ENCODE data around the gene SHC3. TPM values are rescaled to one million over a fixed set of nuclear protein-coding genes. Genes with fewer than 3 reads are reported as not detected.

SHC3 gene
- total RNA-seq, 3 donors from 2014 or later: 0.03 TPM

DNA sequence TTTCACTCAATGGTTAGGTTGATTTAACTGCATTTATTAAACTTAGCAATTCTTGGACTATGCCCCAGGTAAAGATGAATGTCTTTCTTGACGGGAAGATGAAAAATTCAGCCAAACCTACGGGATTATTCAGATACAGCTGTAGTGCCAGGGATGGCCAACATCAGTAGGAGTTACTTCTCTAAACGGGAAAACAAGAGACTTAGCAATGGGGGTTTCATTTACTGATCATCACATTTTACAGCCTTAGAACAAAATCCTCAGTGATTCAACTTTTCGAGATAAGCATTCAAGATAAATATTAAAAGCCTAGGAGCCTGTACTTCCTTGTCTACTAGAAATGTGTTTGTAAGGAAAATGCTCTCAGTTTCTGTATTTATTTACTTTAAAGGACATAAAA is 141.3 kb downstream of the SHC3 start:
- Mint-ChIP-seq H3K4me1 (ENCODE audit: low read depth) (no peaks in the 10 kb centered on the region), H3K9me3 (no peaks in the 10 kb centered on the region), H3K4me3 (no peak overlapping the region), H3K27me3 (ENCODE audit: low read depth) (peaks cover 23% of the 10 kb centered on the region), H3K36me3 (ENCODE audit: insufficient read depth) (no peaks in the 10 kb centered on the region)
- DNase-seq: no peak
- no peak for ATAC-seq

DNA sequence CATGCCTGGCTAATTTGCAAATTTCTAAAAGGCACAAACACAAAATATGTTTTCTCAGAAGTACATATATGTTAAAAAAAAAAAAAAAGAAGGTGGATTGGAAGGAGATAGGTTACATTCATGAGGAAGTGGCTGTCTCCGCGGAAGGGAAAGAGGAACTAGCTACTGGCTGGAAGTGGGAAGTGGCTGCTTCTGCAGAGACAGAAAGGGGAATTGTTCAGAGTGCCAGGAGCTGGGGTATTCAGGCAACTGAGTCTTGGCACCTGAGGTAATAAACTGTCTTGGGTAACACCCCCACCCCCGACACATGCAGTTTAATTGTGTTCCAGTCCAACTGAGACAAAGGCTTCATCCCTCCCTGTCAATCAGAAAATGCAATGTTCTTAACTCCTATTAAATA is 141.7 kb downstream of the SHC3 start:
- DNase-seq (no peak), ATAC-seq (no peak)
- Mint-ChIP-seq H3K9me3 (no peaks in the 10 kb centered on the region), H3K4me3 (no peak overlapping the region), H3K4me1 (ENCODE audit: low read depth) (no peaks in the 10 kb centered on the region), H3K36me3 (ENCODE audit: insufficient read depth) (no peaks in the 10 kb centered on the region), H3K27me3 (ENCODE audit: low read depth) (peaks cover 25% of the 10 kb centered on the region)

DNA sequence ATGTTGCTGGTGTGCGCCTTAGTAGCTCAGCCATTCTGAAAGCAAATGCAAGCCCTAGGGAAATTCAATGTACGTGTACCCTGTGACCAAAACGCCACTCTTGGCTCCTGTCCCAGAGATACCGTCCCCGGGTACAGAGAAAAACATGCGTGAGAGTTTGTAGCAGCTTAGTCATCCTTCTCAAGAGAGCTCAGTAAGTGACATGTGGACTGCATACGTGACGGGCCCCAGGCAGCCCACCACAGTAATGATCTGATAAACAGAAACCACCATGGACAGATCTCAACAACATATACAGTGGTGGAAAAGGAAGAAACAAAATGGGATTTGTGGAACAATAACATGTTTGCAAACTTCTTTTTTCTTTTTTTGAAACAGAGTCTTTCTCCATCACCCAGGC is 142.2 kb downstream of the SHC3 start:
- no peaks in the 10 kb centered on the region for H3K4me1 Mint-ChIP-seq (ENCODE audit: low read depth)

DNA sequence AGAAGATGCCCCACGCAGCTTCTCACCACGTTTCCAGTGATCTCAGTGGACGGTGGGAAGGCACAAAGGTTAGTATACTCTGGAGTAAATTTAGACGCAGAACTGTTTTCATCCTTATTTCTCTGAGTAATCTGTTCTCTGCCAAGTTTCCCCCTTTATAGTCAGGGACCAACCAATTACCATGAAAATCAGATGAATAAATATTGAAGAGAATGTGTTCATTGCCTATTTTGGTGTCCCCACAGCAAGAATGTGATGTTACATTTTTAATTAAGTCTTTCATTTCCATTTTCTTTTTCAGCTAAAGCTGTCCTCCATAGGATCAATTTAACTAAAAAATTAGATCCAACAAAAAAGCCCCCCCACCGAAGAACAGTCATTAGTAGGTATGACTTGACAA is 146.0 kb downstream of the SHC3 start:
- Mint-ChIP-seq H3K4me3 (no peak overlapping the region), H3K27me3 (ENCODE audit: low read depth) (peaks cover 35% of the 10 kb centered on the region), H3K4me1 (ENCODE audit: low read depth) (no peaks in the 10 kb centered on the region), H3K9me3 (peaks cover 26% of the 10 kb centered on the region), H3K36me3 (ENCODE audit: insufficient read depth) (no peaks in the 10 kb centered on the region)
- no peak for DNase-seq
- no peak for ATAC-seq

More for the DNA sequence above, 142.2 kb downstream of the SHC3 start:
- Mint-ChIP-seq H3K27me3 (ENCODE audit: low read depth) (peaks cover 27% of the 10 kb centered on the region), H3K4me3 (no peak overlapping the region), H3K36me3 (ENCODE audit: insufficient read depth) (no peaks in the 10 kb centered on the region), H3K9me3 (peaks cover 3% of the 10 kb centered on the region)
- DNase-seq: no peak
- ATAC-seq: no peak

DNA sequence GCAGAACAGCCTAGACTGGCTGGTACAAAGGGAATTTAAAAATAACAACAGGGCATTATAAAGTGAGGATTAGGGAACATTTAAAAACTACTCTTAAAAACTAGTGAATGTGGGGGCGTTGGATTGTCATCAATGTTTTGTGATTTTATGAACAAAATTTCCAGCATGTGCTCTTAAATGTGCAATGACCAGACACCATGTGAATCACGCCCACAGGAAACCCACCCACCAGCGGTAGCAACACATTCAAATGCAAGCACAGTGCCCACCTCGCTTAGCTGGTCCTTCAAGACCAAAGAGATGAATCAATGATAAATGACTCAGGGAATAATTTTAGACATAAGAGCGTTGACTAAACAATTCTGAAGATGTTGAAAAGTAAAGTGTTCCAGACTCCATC is 146.4 kb downstream of the SHC3 start:
- no peaks in the 10 kb centered on the region for H3K4me1 Mint-ChIP-seq (ENCODE audit: low read depth)
- no peaks in the 10 kb centered on the region for H3K36me3 Mint-ChIP-seq (ENCODE audit: insufficient read depth)
- ATAC-seq: no peak
- peaks cover 26% of the 10 kb centered on the region for H3K9me3 Mint-ChIP-seq
- H3K27me3 Mint-ChIP-seq (ENCODE audit: low read depth): peaks cover 36% of the 10 kb centered on the region
- no peak for DNase-seq
- H3K4me3 Mint-ChIP-seq: no peak overlapping the region

DNA sequence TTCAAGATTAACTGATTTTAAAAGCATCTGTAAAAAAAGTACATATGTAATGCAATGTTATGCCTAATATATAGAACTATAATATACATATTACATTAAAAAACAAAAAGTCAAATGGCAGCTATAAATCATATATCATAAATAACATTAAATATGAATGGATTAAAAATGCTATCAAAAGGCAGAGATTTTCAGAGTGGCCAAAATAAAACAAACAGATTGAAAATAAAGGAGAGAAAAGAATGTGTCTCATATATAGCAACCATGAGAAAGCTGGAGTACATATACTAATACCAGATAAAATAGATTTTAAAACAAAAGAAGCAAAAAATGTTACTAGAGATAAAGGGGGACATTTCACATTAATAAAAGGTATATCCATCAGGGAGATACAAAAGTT is 148.8 kb downstream of the SHC3 start:
- H3K4me1 Mint-ChIP-seq (ENCODE audit: low read depth): no peaks in the 10 kb centered on the region
- no peak for ATAC-seq
- H3K4me3 Mint-ChIP-seq: no peak overlapping the region
- H3K27me3 Mint-ChIP-seq (ENCODE audit: low read depth): peaks cover 33% of the 10 kb centered on the region
- peaks cover 26% of the 10 kb centered on the region for H3K9me3 Mint-ChIP-seq
- no peak for DNase-seq
- no peaks in the 10 kb centered on the region for H3K36me3 Mint-ChIP-seq (ENCODE audit: insufficient read depth)

DNA sequence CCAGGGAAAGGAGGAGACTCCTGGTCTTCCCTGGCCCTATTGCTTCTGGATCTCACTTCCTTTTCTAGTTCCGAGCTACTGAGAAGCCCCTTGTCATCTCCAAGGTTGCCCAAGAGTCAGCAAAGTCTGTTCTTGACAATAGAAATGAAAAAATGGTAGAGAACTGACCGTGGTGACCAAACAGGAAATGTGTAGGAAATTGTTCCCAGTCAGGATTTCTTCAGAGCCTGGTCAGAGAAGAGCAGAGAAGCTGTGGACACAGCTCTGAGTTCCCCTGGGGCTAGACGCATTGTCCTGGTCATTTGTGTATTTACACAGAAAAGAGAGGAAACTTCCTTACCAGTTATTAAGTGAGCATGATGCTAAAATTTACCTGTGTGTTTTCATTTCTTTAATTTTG is 151.7 kb downstream of the SHC3 start:
- Mint-ChIP-seq H3K36me3 (ENCODE audit: insufficient read depth) (no peaks in the 10 kb centered on the region), H3K9me3 (peaks cover 26% of the 10 kb centered on the region), H3K27me3 (ENCODE audit: low read depth) (peaks cover 21% of the 10 kb centered on the region), H3K4me1 (ENCODE audit: low read depth) (no peaks in the 10 kb centered on the region), H3K4me3 (no peak overlapping the region)
- DNase-seq (no peak), ATAC-seq (no peak)

DNA sequence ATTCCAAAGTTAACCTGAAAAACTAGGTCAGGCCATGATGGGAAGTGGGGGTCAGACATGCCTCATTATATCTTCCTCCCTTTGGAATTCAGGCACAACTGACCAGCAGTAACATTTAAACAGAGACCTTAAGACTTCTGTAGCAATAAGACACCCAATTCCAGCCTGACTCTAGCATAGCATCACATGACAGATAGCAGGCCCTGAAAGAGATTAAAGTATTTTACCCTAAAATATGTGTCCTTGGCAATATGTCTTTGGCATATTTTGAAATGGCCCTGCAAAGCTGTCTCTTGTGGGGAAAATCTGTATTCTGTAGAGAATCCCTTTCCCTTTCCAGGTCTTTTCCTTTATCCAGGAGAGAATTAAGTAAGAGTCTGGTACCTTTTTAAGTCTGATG is 153.1 kb downstream of the SHC3 start:
- ATAC-seq: no peak
- Mint-ChIP-seq H3K27me3 (ENCODE audit: low read depth) (peaks cover 19% of the 10 kb centered on the region), H3K36me3 (ENCODE audit: insufficient read depth) (no peaks in the 10 kb centered on the region), H3K4me1 (ENCODE audit: low read depth) (no peaks in the 10 kb centered on the region), H3K4me3 (no peak overlapping the region), H3K9me3 (peaks cover 15% of the 10 kb centered on the region)
- no peak for DNase-seq

DNA sequence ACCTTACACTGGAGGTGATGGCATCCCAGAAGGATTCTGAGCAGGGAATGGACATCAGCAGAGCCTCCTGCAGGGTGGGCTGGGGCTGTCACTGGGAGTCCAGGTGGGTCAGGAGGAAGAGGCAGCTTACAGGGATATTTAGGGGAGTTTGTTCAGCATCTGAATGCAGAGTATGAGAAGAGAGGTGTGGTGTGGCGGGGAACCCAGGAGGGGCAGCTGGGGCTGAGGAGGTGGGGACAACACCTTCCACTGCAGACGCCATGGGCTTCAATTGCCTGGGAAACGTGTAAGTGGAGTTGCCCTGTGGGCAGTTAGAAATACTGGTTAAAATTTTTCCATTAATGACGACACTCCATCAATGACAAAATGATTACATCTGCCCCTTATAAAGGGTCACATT is 153.9 kb downstream of the SHC3 start:
- DNase-seq (no peak), ATAC-seq (no peak)
- H3K4me3 Mint-ChIP-seq: no peak overlapping the region
- H3K27me3 Mint-ChIP-seq (ENCODE audit: low read depth): peaks cover 16% of the 10 kb centered on the region
- peaks cover 9% of the 10 kb centered on the region for H3K9me3 Mint-ChIP-seq
- no peaks in the 10 kb centered on the region for H3K36me3 Mint-ChIP-seq (ENCODE audit: insufficient read depth)
- no peaks in the 10 kb centered on the region for H3K4me1 Mint-ChIP-seq (ENCODE audit: low read depth)

DNA sequence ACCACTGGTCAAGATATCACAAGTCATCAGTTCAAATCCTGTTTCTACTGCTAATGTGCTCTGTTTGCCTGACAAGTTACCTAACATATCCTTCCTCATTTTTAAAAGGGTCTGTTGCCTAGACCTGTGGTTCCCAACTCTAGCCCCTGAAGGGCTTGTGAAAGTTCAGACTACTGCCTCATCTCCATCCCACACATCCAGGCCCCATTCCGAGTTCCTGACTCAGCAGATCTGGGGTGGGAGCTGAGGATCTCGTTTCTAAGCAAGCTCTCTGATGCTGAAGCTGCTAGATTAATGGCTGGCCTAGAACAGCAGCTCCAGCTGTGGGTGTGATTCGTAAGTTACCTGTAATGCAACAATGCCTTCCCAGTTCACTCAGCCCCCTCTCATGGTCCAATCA is 154.9 kb downstream of the SHC3 start:
- Mint-ChIP-seq H3K36me3 (ENCODE audit: insufficient read depth) (no peaks in the 10 kb centered on the region), H3K4me3 (no peak overlapping the region), H3K4me1 (ENCODE audit: low read depth) (no peaks in the 10 kb centered on the region), H3K27me3 (ENCODE audit: low read depth) (peaks cover 16% of the 10 kb centered on the region), H3K9me3 (no peaks in the 10 kb centered on the region)
- DNase-seq (no peak), ATAC-seq (no peak)

DNA sequence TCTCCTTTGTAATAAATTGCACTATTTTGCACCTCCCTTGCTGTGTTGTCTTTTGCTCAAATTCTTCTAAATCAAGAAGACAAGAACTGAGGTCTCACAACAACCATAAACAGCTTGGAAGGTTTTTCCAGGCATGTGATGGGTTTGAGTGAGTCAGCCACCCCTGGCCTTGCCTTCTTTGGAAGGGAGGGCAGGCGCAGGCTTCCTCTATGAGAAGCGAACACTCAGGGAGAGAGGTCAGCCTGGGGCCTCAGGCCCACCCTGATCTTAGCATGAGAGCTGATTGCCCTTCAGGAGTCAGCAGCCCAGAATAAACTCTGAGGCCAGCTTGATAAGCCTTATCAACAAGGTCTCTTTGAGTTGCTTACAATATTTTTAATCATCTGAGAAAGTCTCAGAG is 155.7 kb downstream of the SHC3 start:
- ATAC-seq (no peak), DNase-seq (no peak)
- Mint-ChIP-seq H3K9me3 (no peaks in the 10 kb centered on the region), H3K4me1 (ENCODE audit: low read depth) (no peaks in the 10 kb centered on the region), H3K4me3 (no peak overlapping the region), H3K27me3 (ENCODE audit: low read depth) (peaks cover 16% of the 10 kb centered on the region), H3K36me3 (ENCODE audit: insufficient read depth) (no peaks in the 10 kb centered on the region)

DNA sequence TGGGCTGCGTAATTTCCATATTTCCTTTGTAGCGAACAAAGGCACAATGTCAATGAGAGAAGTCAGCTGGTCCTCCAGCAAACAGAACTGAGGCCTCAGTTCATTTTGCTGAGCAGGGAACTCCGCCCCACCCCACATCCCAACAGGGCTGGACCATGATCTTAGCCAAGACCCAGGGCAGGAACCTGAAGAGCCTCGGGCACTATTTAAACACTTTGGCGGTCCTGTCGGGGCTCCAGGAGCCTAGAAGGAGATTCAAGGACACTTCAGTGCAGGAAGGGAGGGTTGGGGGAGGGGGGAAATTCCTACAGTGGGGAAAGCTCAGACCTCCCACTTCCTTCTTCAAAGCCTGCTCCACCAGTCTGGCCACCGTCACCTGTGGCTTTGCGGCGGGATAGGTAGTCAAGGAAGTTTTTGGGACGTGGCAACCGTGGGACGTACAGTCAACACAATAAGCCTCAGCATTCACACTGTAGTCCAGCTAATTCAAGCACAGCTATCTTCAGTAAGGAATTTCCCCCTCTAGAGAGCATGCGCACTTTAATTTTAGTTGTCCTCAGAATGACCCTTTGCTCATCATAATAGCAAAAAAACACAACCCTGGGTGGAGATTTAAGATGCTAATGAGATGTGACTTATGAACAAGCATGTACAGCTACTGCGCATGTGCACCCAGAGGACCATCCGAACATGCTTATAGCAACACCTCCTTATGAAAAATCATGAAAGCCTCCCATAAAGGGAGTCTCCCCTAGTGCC is 156.4 kb downstream of the SHC3 start:
- peaks cover 11% of the 10 kb centered on the region for H3K27me3 Mint-ChIP-seq (ENCODE audit: low read depth)
- no peaks in the 10 kb centered on the region for H3K9me3 Mint-ChIP-seq
- no peaks in the 10 kb centered on the region for H3K36me3 Mint-ChIP-seq (ENCODE audit: insufficient read depth)
- DNase-seq (no peak), ATAC-seq (no peak)
- no peaks in the 10 kb centered on the region for H3K4me1 Mint-ChIP-seq (ENCODE audit: low read depth)
- H3K4me3 Mint-ChIP-seq: no peak overlapping the region

DNA sequence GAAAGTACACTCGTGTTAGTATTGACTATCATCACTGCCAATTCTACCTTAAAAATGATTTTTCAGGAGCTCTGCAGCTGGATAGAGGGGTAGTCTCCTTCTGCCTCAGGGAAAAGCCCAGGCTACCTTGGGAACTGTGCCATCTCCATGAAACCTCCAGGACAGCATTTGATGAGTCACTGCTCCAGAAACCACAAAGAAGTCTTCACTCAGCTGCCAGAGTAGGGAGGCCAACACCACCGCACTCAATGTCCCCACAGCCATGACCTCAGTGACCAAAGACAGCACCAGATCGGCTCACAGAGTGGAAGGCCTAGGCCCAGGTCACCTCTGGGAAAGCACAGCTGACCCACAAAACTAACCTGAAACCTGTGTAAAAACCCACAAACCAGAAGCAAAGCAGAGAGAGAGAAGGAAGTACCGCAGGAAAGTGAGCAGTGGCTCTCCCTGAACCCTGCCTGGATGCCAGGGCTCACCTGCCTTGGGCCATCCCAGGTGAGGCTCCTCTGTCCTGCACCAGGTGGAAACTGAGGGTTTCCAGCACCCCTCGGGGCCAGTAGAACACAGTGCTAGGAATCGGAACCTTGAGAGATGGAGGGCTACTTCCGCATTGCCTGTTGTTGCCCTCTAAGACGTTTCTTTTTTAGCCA is 157.3 kb downstream of the SHC3 start:
- H3K9me3 Mint-ChIP-seq: no peaks in the 10 kb centered on the region
- H3K36me3 Mint-ChIP-seq (ENCODE audit: insufficient read depth): no peaks in the 10 kb centered on the region
- DNase-seq: no peak
- no peak for ATAC-seq
- no peak overlapping the region for H3K4me3 Mint-ChIP-seq
- H3K27me3 Mint-ChIP-seq (ENCODE audit: low read depth): peaks cover 5% of the 10 kb centered on the region
- H3K4me1 Mint-ChIP-seq (ENCODE audit: low read depth): no peaks in the 10 kb centered on the region

DNA sequence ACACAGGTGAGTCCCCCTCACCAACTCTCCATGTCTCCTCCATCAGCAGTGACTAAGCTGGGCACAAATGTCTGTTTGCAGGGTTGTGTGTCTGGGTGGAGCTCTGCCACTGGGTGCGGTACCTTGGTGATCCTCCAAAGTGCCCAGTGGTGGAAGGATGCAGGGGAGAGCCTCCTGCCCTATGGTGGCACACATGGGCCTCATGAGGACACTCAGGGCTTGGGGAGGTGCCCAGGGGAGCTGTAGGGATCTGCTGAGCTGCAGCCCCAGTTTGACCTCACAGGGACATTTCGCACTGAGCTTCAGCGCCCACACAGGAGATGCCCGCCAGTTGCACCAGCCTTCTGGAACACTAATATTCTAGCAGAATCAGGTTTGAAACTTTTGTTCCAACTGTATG is 157.9 kb downstream of the SHC3 start:
- H3K9me3 Mint-ChIP-seq: no peaks in the 10 kb centered on the region
- H3K36me3 Mint-ChIP-seq (ENCODE audit: insufficient read depth): no peaks in the 10 kb centered on the region
- peaks cover 5% of the 10 kb centered on the region for H3K27me3 Mint-ChIP-seq (ENCODE audit: low read depth)
- no peak overlapping the region for H3K4me3 Mint-ChIP-seq
- no peak for ATAC-seq
- DNase-seq: no peak
- no peaks in the 10 kb centered on the region for H3K4me1 Mint-ChIP-seq (ENCODE audit: low read depth)

DNA sequence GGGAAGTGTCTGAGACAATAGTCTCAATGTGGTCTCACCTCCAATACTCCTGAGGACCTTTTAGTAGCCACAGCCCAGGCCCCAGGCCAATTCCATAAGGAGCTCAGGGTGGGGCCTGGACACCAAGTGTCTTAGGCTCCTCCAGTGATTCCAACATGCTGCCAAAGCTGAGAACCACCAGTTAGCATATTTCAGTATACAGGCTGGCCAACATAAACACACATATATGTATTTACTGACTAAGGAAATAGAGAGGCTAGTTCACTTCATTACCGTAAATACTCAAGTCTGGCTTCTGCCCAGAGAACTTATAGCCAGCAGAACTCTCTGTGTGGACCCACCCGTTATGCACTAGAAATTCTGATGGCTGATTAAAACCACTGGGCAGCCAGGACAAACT is 163.3 kb downstream of the SHC3 start:
- no peaks in the 10 kb centered on the region for H3K4me1 Mint-ChIP-seq (ENCODE audit: low read depth)
- no peaks in the 10 kb centered on the region for H3K36me3 Mint-ChIP-seq (ENCODE audit: insufficient read depth)
- H3K9me3 Mint-ChIP-seq: no peaks in the 10 kb centered on the region
- DNase-seq (no peak), ATAC-seq (no peak)
- peaks cover 16% of the 10 kb centered on the region for H3K27me3 Mint-ChIP-seq (ENCODE audit: low read depth)
- H3K4me3 Mint-ChIP-seq: no peak overlapping the region

All from activated T-cell treated with anti-CD3 and anti-CD28 coated beads, Interleukin-2, amount 50 U/mL, for 4 hours (primary cell).